ENCODE measurements around the gene CSTF2T. TPM values are rescaled to one million over a fixed set of nuclear protein-coding genes. Genes with fewer than 3 reads are reported as not detected.

Gene CSTF2T
- total and polyA plus RNA-seq, 2 donors (not counting 1 experiment from before 2014, with no cell fraction given): 4.5 to 36.4 TPM

GRCh38 chr10:51709324-51709972 is 10.1 kb upstream of the CSTF2T start:
- no peak overlapping the region for H3K4me2 ChIP-seq (replicated peaks; ENCODE audit: low read depth, low read length, poor library complexity, severe bottlenecking)
- H3K27me3 ChIP-seq (replicated peaks in 1 of 4; ENCODE audit: control extremely low read depth in 1 of 4, control insufficient read depth in 3 of 4, insufficient read depth in 4 of 4, low read length in 3 of 4): peaks cover 0 to 2% (median 0%) of the 10 kb centered on the region in 4 experiments
- H2AFZ ChIP-seq (ENCODE audit: insufficient read depth, low read depth, low read length, poor library complexity, severe bottlenecking): no peak overlapping the region
- H3K4me3 ChIP-seq (ENCODE audit: control extremely low read depth in 1 of 5, extremely low read depth in 1 of 5, insufficient read depth in 1 of 5, low read depth in 2 of 5, low read length in 4 of 5): no peak overlapping the region
- WGBS (ENCODE audit: insufficient coverage): 86% methylated on average over 1 of the region's 2 CpGs
- H3K27me3 Mint-ChIP-seq: peaks cover 12% of the 10 kb centered on the region
- CTCF ChIA-PET: interaction anchor here (1.4 kb wide), 1 partner anchor 9 kb away, joined by 3 read pairs; no protein-coding TSS in a partner anchor
- H3K79me2 ChIP-seq (ENCODE audit: control insufficient read depth, insufficient read depth, low read length): no peaks in the 10 kb centered on the region
- DNase-seq (no peak), ATAC-seq (ENCODE audit: low read depth) (no peak)
- intact Hi-C loops (cut with micrococcal nuclease): no loop called here
- TF ChIP-seq, protein P1, sequence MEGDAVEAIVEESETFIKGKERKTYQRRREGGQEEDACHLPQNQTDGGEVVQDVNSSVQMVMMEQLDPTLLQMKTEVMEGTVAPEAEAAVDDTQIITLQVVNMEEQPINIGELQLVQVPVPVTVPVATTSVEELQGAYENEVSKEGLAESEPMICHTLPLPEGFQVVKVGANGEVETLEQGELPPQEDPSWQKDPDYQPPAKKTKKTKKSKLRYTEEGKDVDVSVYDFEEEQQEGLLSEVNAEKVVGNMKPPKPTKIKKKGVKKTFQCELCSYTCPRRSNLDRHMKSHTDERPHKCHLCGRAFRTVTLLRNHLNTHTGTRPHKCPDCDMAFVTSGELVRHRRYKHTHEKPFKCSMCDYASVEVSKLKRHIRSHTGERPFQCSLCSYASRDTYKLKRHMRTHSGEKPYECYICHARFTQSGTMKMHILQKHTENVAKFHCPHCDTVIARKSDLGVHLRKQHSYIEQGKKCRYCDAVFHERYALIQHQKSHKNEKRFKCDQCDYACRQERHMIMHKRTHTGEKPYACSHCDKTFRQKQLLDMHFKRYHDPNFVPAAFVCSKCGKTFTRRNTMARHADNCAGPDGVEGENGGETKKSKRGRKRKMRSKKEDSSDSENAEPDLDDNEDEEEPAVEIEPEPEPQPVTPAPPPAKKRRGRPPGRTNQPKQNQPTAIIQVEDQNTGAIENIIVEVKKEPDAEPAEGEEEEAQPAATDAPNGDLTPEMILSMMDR (IDR thresholded peaks at IDR 0.05): no peak
- TF ChIP-seq EZH2 (IDR thresholded peaks at IDR 0.05; ENCODE audit: borderline replicate concordance, insufficient read depth, low read depth, low read length, poor library complexity, severe bottlenecking): no peak
- no peaks in the 10 kb centered on the region for H4K20me1 ChIP-seq (ENCODE audit: control insufficient read depth, insufficient read depth, low read length, poor library complexity, severe bottlenecking)
- no peaks in the 10 kb centered on the region for H3K9me3 ChIP-seq (ENCODE audit: control extremely low read depth in 1 of 3, control insufficient read depth in 2 of 3, insufficient read depth in 1 of 3, low read length in 2 of 3)
- no peaks in the 10 kb centered on the region for H3K36me3 ChIP-seq (replicated peaks in 1 of 2; ENCODE audit: control extremely low read depth in 1 of 2, control insufficient read depth in 1 of 2, extremely low read depth in 1 of 2, insufficient read depth in 2 of 2, low read length in 1 of 2)
- no peak overlapping the region for H3K9ac ChIP-seq (ENCODE audit: low read length)
- H3K27ac ChIP-seq (ENCODE audit: low read length in 2 of 2): no peak overlapping the region
- no peaks in the 10 kb centered on the region for H3K9me3 Mint-ChIP-seq (ENCODE audit: insufficient read depth)
- H3K4me1 ChIP-seq (ENCODE audit: control insufficient read depth in 2 of 2, insufficient read depth in 2 of 2, low read length in 2 of 2): no peaks in the 10 kb centered on the region
- H3K27ac Mint-ChIP-seq: no peak overlapping the region
- H3K4me3 Mint-ChIP-seq: no peak overlapping the region
- POLR2A ChIA-PET: no interaction called here
- no peaks in the 10 kb centered on the region for H3K4me1 Mint-ChIP-seq

GRCh38 chr10:51708609-51709008 is 9.2 kb upstream of the CSTF2T start:
- no peaks in the 10 kb centered on the region for H3K36me3 ChIP-seq (replicated peaks in 1 of 2; ENCODE audit: control extremely low read depth in 1 of 2, control insufficient read depth in 1 of 2, extremely low read depth in 1 of 2, insufficient read depth in 2 of 2, low read length in 1 of 2)
- no peak for DNase-seq
- no peak overlapping the region for H3K4me2 ChIP-seq (replicated peaks; ENCODE audit: low read depth, low read length, poor library complexity, severe bottlenecking)
- H4K20me1 ChIP-seq (ENCODE audit: control insufficient read depth, insufficient read depth, low read length, poor library complexity, severe bottlenecking): no peaks in the 10 kb centered on the region
- WGBS (ENCODE audit: insufficient coverage): 100% methylated on average over 2 of the region's 2 CpGs
- Mint-ChIP-seq H3K9me3 (ENCODE audit: insufficient read depth) (no peaks in the 10 kb centered on the region), H3K27ac (no peak overlapping the region), H3K4me1 (no peaks in the 10 kb centered on the region), H3K27me3 (peaks cover 12% of the 10 kb centered on the region), H3K4me3 (no peak overlapping the region)
- H3K27ac ChIP-seq (ENCODE audit: low read length in 2 of 2): no peak overlapping the region
- no peak overlapping the region for H2AFZ ChIP-seq (ENCODE audit: insufficient read depth, low read depth, low read length, poor library complexity, severe bottlenecking)
- TF ChIP-seq, protein P1 (IDR thresholded peaks at IDR 0.05): no peak
- TF ChIP-seq EZH2 (IDR thresholded peaks at IDR 0.05; ENCODE audit: borderline replicate concordance, insufficient read depth, low read depth, low read length, poor library complexity, severe bottlenecking): no peak
- intact Hi-C loops (cut with micrococcal nuclease): no loop called here
- ChIA-PET POLR2A (no interaction called here), CTCF (no interaction called here)
- H3K4me1 ChIP-seq (ENCODE audit: control insufficient read depth in 2 of 2, insufficient read depth in 2 of 2, low read length in 2 of 2): no peaks in the 10 kb centered on the region
- no peaks in the 10 kb centered on the region for H3K79me2 ChIP-seq (ENCODE audit: control insufficient read depth, insufficient read depth, low read length)
- ATAC-seq (ENCODE audit: low read depth): no peak
- H3K27me3 ChIP-seq (replicated peaks in 1 of 4; ENCODE audit: control extremely low read depth in 1 of 4, control insufficient read depth in 3 of 4, insufficient read depth in 4 of 4, low read length in 3 of 4): peaks cover 0 to 3% (median 0%) of the 10 kb centered on the region in 4 experiments
- no peak overlapping the region for H3K9ac ChIP-seq (ENCODE audit: low read length)
- no peak overlapping the region for H3K4me3 ChIP-seq (ENCODE audit: control extremely low read depth in 1 of 5, extremely low read depth in 1 of 5, insufficient read depth in 1 of 5, low read depth in 2 of 5, low read length in 4 of 5)
- no peaks in the 10 kb centered on the region for H3K9me3 ChIP-seq (ENCODE audit: control extremely low read depth in 1 of 3, control insufficient read depth in 2 of 3, insufficient read depth in 1 of 3, low read length in 2 of 3)

Measured in B cell (primary cell).